ENCODE results near the gene MCCD1. TPM values are rescaled to one million over a fixed set of nuclear protein-coding genes. Genes with fewer than 3 reads are reported as not detected.

The MCCD1 gene, protein sequence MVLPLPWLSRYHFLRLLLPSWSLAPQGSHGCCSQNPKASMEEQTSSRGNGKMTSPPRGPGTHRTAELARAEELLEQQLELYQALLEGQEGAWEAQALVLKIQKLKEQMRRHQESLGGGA
- not detected for total RNA-seq

DNA sequence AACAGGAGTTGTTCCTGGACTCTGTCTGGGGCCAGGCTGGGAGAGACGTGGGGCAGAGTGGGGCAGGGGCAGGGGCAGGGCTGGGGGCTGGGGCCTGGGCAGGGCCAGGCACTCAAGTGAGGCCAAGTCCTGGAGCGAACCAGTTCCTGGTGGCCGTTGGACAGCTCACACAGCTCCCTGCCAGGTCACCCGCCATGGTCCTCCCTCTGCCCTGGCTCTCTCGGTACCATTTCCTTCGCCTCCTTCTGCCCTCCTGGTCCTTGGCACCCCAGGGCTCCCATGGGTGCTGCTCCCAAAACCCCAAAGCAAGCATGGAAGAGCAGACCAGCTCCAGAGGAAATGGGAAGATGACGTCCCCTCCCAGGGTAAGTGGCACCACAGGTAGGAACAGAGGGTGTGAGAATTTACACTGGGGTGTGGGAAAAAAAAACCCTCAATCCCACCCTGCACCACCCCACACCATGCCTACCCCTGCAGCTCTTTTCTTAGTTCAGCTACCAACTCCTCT is at the start of gene MCCD1:
Gene MCCD1, plus strand, starts transcription at position 142 of the 508 bp plus-strand sequence. Its CDS starts 53 bp downstream, at position 195.
- H3K4me1 ChIP-seq: no peaks in the 10 kb centered on the region
- H3K27me3 ChIP-seq: no peaks in the 10 kb centered on the region
- H3K9me3 ChIP-seq: no peaks in the 10 kb centered on the region
- no peak for DNase-seq (ENCODE audit: low spot score)
- H3K4me3 ChIP-seq: no peak within 1 kb of the TSS
- no peak within 1 kb of the TSS for H3K27ac ChIP-seq
- TF ChIP-seq, protein P1, sequence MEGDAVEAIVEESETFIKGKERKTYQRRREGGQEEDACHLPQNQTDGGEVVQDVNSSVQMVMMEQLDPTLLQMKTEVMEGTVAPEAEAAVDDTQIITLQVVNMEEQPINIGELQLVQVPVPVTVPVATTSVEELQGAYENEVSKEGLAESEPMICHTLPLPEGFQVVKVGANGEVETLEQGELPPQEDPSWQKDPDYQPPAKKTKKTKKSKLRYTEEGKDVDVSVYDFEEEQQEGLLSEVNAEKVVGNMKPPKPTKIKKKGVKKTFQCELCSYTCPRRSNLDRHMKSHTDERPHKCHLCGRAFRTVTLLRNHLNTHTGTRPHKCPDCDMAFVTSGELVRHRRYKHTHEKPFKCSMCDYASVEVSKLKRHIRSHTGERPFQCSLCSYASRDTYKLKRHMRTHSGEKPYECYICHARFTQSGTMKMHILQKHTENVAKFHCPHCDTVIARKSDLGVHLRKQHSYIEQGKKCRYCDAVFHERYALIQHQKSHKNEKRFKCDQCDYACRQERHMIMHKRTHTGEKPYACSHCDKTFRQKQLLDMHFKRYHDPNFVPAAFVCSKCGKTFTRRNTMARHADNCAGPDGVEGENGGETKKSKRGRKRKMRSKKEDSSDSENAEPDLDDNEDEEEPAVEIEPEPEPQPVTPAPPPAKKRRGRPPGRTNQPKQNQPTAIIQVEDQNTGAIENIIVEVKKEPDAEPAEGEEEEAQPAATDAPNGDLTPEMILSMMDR (IDR thresholded peaks at IDR 0.05): no peak
- H3K36me3 ChIP-seq: peaks cover 45% of the 10 kb centered on the region

DNA sequence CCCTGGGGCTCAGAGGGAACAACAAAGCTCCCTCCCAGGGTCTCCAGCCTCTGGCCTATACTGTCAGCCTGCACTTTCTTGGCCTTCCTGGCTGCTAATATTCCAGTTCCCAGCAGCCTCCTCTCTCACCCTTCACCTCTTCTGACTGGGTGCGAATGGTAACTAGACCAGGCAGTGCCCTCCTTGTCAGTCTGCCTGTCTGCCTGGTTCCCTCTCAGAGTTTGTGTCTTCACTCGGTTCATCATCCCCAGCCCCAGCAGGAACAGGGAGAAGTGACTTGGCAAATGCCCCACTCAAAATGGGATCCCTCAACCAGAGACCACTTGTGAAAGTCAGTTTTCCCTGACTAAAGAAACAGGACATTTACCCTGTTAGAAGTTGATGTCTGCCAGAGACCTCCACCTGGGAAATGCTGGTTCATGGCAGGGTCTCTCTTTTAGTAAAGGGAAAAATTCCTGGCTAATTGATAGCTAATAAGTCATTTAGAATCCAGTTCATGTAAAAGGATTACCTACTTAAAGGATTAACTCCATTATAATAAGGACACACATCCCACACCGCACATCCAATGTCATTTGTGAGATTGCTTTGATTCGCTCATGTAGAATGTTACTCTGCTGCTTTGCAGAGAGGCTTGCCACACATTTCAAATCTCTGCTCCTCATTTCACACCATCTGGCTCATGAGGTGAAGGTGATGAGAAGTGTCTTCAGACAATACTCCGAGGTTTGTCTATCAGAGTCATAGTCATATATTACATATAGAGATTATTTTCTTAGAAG is 49.4 kb upstream of the MCCD1 start:
- Histone ChIP-seq H3K4me3 (no peak overlapping the region), H3K27ac (no peak overlapping the region), H3K9me3 (no peaks in the 10 kb centered on the region), H3K36me3 (no peaks in the 10 kb centered on the region), H3K27me3 (no peaks in the 10 kb centered on the region), H3K4me1 (no peaks in the 10 kb centered on the region)
- no peak for DNase-seq (ENCODE audit: low spot score)
- TF ChIP-seq, protein P1 (IDR thresholded peaks at IDR 0.05): no peak

DNA sequence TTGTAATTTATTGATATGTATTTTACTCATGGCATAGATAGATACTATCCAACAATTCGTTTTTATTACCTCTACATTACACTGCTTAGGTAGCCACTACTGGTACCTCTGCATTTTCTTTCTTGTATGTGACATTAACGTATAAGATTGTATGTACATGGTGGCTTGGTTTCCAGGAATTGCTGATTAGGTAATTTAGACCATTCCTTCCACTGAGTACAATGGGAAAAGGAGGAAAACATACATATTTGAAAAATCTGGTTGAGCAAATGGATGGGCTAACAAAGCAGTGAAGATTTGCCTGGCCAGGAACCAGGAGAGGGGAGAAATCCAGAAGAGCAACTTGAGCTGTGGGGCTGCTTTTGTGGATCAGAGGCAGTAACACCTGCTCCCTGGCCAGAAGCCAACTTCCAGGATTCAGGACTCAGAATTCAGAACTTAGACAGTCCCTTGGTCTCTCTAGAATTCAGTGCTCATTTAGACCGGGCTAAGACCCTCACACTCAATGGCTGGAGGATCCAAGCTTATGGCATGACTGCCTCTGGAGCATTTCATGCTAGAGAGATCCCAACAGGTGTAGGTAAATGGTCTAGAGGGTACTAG is 48.7 kb upstream of the MCCD1 start:
- DNase-seq (ENCODE audit: low spot score): no peak
- no peaks in the 10 kb centered on the region for H3K9me3 ChIP-seq
- TF ChIP-seq, protein P1 (IDR thresholded peaks at IDR 0.05): no peak

DNA sequence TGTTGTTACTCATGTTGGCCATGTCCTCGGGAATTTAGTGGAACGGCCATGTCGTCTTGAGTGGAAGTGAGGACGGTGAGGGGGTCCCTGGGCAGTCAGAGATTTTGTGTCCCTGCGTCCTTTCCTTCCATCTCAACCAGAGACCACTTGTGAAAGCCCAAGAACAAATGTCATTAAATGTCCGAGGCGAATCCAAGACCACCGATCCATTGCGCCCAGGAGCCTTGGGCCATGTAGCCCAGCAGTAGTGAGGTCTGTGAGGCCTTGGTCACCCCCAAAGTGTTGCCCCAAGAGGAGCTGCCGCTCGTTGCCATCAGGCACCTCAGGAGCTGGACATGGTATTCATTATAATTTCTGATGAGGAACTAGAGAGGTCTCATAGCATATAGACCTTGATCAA is 48.2 kb upstream of the MCCD1 start:
- no peak overlapping the region for H3K4me3 ChIP-seq
- DNase-seq (ENCODE audit: low spot score): no peak
- TF ChIP-seq, protein P1 (IDR thresholded peaks at IDR 0.05): no peak
- no peaks in the 10 kb centered on the region for H3K4me1 ChIP-seq
- no peak overlapping the region for H3K27ac ChIP-seq
- no peaks in the 10 kb centered on the region for H3K9me3 ChIP-seq
- H3K27me3 ChIP-seq: no peaks in the 10 kb centered on the region
- H3K36me3 ChIP-seq: no peaks in the 10 kb centered on the region

More for the DNA sequence above, 48.7 kb upstream of the MCCD1 start:
- H3K27ac ChIP-seq: no peak overlapping the region
- no peaks in the 10 kb centered on the region for H3K27me3 ChIP-seq
- no peaks in the 10 kb centered on the region for H3K4me1 ChIP-seq
- no peaks in the 10 kb centered on the region for H3K36me3 ChIP-seq
- no peak overlapping the region for H3K4me3 ChIP-seq

DNA sequence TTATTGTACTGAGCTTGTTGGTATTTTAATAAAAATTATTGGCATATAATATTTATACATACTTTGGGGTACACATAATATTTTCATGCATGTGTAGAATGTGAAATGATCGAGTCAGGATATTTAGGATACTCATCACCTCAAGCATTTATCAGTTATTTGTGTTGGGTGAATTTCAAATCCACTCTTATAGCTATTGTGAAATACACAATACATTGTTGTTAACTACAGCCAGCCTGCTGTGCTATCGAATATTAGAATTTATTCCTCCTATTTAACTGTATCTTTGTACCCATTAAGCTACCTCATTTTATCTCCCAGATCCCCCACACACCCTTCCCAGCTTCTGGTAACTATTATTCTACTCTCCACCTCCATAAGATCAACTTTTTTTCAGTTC is 45.4 kb upstream of the MCCD1 start:
- no peaks in the 10 kb centered on the region for H3K36me3 ChIP-seq
- H3K4me3 ChIP-seq: no peak overlapping the region
- no peak overlapping the region for H3K27ac ChIP-seq
- H3K27me3 ChIP-seq: no peaks in the 10 kb centered on the region
- no peaks in the 10 kb centered on the region for H3K4me1 ChIP-seq
- TF ChIP-seq, protein P1 (IDR thresholded peaks at IDR 0.05): no peak
- no peak for DNase-seq (ENCODE audit: low spot score)
- H3K9me3 ChIP-seq: no peaks in the 10 kb centered on the region
